HG02571 (cell line): ENCODE data around the gene FGF7.
"Not testable (repeated sequence)": the region's sequence is repeated elsewhere in the genome, so short reads cannot be mapped to it uniquely, and the experiment has no call there.

Experiments used
- ATAC-seq: cut with Tn5 transposase; IDR thresholded peaks from one replicate; pipeline ENCODE4 v1.9.1; 2021; ENCODE audit warnings: mild to moderate bottlenecking, moderate library complexity; ENCODE audit not compliant: unreplicated experiment

Gene FGF7

GRCh38 chr15:49492151-49492550 lies 69.1 kb downstream of the FGF7 start:
- no peak for ATAC-seq

GRCh38 chr15:49492830-49493229 lies 69.8 kb downstream of the FGF7 start:
- no peak for ATAC-seq

GRCh38 chr15:49494842-49495241 lies 71.8 kb downstream of the FGF7 start:
- no peak for ATAC-seq

- no peak for ATAC-seq
These were observed 73.1 kb downstream of the FGF7 start for GRCh38 chr15:49495993-49496753.

- no peak for ATAC-seq
These were observed 78.5 kb downstream of the FGF7 start for GRCh38 chr15:49501586-49501985.

- no peak for ATAC-seq
These were observed 83.3 kb downstream of the FGF7 start for GRCh38 chr15:49506341-49506740.

- ATAC-seq = no peak
These were observed 84.2 kb downstream of the FGF7 start for GRCh38 chr15:49507261-49507660.

- not testable (repeated sequence) for ATAC-seq
These were observed 89.7 kb downstream of the FGF7 start for GRCh38 chr15:49512739-49513138.

GRCh38 chr15:49521802-49522201 lies 98.8 kb downstream of the FGF7 start:
- ATAC-seq = no peak

GRCh38 chr15:49528289-49528688 lies 105.2 kb downstream of the FGF7 start:
- no peak for ATAC-seq

- ATAC-seq = no peak
These were observed 107.0 kb downstream of the FGF7 start for GRCh38 chr15:49530092-49530491.
